ENCODE measurements around the gene SWT1.
A peak's percentile ranks its signal among the peaks of the same experiment; 100 is the strongest.
"Not testable (repeated sequence)": the region's sequence is repeated elsewhere in the genome, so short reads cannot be mapped to it uniquely, and the experiment has no call there.

Gene SWT1

GRCh38 chr1:185305419-185305818 lies 148.5 kb downstream of the SWT1 start:
- H3K9me3 Mint-ChIP-seq (ENCODE audit: low read depth), result no peaks in the 10 kb centered on the region
- peaks cover 15% of the 10 kb centered on the region for H3K36me3 Mint-ChIP-seq
- H3K27me3 Mint-ChIP-seq, result no peaks in the 10 kb centered on the region
- H3K4me1 Mint-ChIP-seq (ENCODE audit: low read depth), result peaks cover 4% of the 10 kb centered on the region
- no peak overlapping the region for H3K27ac Mint-ChIP-seq
- H3K4me3 Mint-ChIP-seq, result no peak overlapping the region

DNA sequence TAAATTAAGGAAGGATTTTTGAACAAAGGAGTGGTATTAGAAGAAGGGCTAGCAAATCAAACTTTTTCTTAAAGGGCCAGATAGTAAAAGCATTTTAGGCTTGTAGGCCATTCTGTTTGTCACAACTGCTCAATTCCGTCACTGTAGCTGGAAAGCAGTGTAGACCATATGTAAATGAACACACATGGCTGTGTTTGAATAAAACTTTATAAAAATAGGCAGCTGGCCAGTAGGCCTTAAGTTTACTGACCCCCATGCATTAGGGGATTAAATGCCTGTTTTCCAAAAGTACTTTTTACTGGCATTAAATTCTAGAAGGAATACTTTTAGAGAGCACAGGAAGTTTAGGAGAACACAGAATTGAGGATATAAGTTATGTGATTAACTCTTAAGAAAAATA lies 151.2 kb downstream of the SWT1 start:
- H3K4me1 Mint-ChIP-seq (ENCODE audit: low read depth), result peaks cover 24% of the 10 kb centered on the region
- peaks cover 15% of the 10 kb centered on the region for H3K36me3 Mint-ChIP-seq
- H3K9me3 Mint-ChIP-seq (ENCODE audit: low read depth), result no peaks in the 10 kb centered on the region
- no peak overlapping the region for H3K4me3 Mint-ChIP-seq
- H3K27me3 Mint-ChIP-seq, result no peaks in the 10 kb centered on the region
- H3K27ac Mint-ChIP-seq, result no peak overlapping the region

DNA sequence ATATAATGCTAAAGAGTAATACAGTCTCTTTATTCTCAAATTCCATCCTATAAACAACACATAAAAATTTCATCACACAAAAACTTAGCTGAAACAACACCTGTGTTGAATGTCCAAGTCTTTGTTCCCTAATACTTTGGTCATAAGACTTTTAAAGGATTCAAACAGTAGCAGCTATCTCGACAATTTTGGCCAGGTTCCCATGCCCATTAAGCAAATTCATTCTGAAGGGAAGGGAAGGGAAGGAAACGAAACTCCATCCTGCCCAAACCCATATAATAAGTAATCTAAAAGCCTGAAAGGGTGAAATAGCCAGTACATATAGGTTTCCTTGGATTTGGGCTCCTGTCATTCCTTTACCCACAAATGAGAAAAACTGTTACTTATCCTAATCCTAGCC lies 152.6 kb downstream of the SWT1 start:
- H3K4me1 Mint-ChIP-seq (ENCODE audit: low read depth), result peaks cover 36% of the 10 kb centered on the region
- H3K36me3 Mint-ChIP-seq, result peaks cover 16% of the 10 kb centered on the region
- no peak overlapping the region for H3K27ac Mint-ChIP-seq
- no peaks in the 10 kb centered on the region for H3K27me3 Mint-ChIP-seq
- no peak overlapping the region for H3K4me3 Mint-ChIP-seq
- no peaks in the 10 kb centered on the region for H3K9me3 Mint-ChIP-seq (ENCODE audit: low read depth)

DNA sequence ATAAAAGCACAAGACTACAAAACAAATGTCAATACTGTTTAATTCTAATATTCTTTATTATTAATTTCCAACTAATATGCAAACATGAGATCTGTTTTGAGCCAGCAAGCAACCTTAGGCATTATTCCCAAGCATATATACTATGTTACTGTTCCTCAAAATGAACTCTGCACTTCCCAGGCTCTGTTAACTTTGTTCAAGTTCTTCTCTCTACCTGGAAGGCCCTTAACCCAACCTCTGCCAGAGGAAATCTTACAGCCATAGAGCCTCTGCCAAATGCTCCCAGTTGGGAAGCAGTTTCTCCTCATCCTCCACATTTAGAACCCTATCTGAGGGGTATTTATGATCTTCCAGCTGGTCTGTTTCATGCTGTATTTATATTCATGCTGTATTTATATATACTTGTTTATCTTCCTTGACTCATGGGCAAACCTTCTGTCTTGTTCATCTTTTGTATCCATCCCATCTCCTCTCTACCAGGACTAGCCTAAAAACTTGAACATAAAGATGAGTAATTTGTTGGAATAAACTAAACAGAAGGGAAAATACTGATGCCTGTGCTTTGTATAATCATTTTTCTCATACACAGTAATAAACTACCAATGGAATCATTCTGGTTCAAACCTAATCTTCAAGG lies 154.7 kb downstream of the SWT1 start:
- H3K36me3 Mint-ChIP-seq, result peaks cover 12% of the 10 kb centered on the region
- H3K27ac Mint-ChIP-seq, result no peak overlapping the region
- no peaks in the 10 kb centered on the region for H3K9me3 Mint-ChIP-seq (ENCODE audit: low read depth)
- H3K27me3 Mint-ChIP-seq, result no peaks in the 10 kb centered on the region
- peaks cover 48% of the 10 kb centered on the region for H3K4me1 Mint-ChIP-seq (ENCODE audit: low read depth)
- H3K4me3 Mint-ChIP-seq, result peak overlapping the region; percentile 99

DNA sequence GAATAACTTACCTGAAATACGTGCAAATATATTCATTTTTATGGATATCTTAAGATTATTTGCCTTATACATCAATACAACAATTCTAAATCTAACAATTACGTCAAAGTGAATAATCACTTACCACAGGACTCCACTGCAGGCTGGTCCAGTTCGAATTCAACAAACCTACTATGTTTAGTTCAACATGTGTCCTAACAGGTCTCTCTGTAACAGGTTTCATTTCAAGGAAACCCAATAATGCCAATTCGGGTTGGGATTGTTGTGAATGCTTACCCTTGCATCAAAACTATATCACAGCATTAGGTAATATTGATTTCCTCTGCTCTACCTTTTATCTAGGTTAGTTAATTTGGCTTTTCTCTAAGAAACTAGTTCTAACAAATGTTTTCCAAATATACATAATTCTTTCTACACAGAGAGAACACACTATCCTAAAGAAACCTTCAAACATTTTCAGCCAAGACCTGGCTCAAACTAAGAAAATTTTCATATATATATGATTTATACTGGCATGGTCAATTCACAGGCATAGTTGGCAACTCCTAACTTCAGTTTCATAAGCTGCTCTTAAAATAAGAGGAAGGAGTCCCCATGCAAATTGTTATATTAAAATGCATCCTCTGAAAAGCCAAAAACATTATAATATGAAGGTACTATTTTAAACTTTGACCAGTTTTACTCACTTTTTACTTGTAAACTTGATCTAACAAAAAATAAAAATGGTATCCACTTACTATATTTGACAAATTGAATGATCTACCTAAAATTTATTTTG lies 155.6 kb downstream of the SWT1 start:
- no peaks in the 10 kb centered on the region for H3K9me3 Mint-ChIP-seq (ENCODE audit: low read depth)
- peaks cover 9% of the 10 kb centered on the region for H3K36me3 Mint-ChIP-seq
- peaks cover 50% of the 10 kb centered on the region for H3K4me1 Mint-ChIP-seq (ENCODE audit: low read depth)
- no peaks in the 10 kb centered on the region for H3K27me3 Mint-ChIP-seq
- H3K27ac Mint-ChIP-seq, result no peak overlapping the region
- peak overlapping the region; percentile 99 for H3K4me3 Mint-ChIP-seq

- peaks cover 61% of the 10 kb centered on the region for H3K4me1 Mint-ChIP-seq (ENCODE audit: low read depth)
- H3K9me3 Mint-ChIP-seq (ENCODE audit: low read depth), result no peaks in the 10 kb centered on the region
- H3K27ac Mint-ChIP-seq, result peak overlapping the region; percentile 76
- no peaks in the 10 kb centered on the region for H3K27me3 Mint-ChIP-seq
- peak overlapping the region; percentile 99 for H3K4me3 Mint-ChIP-seq
- H3K36me3 Mint-ChIP-seq, result peaks cover 9% of the 10 kb centered on the region
Observed at GRCh38 chr1:185314411-185314810, 157.4 kb downstream of the SWT1 start.

GRCh38 chr1:185315445-185316071 lies 158.6 kb downstream of the SWT1 start:
- peaks cover 9% of the 10 kb centered on the region for H3K36me3 Mint-ChIP-seq
- peak overlapping the region; percentile 99 for H3K4me3 Mint-ChIP-seq
- no peaks in the 10 kb centered on the region for H3K27me3 Mint-ChIP-seq
- peaks cover 61% of the 10 kb centered on the region for H3K4me1 Mint-ChIP-seq (ENCODE audit: low read depth)
- H3K9me3 Mint-ChIP-seq (ENCODE audit: low read depth), result no peaks in the 10 kb centered on the region
- H3K27ac Mint-ChIP-seq, result peak overlapping the region; percentile 97

DNA sequence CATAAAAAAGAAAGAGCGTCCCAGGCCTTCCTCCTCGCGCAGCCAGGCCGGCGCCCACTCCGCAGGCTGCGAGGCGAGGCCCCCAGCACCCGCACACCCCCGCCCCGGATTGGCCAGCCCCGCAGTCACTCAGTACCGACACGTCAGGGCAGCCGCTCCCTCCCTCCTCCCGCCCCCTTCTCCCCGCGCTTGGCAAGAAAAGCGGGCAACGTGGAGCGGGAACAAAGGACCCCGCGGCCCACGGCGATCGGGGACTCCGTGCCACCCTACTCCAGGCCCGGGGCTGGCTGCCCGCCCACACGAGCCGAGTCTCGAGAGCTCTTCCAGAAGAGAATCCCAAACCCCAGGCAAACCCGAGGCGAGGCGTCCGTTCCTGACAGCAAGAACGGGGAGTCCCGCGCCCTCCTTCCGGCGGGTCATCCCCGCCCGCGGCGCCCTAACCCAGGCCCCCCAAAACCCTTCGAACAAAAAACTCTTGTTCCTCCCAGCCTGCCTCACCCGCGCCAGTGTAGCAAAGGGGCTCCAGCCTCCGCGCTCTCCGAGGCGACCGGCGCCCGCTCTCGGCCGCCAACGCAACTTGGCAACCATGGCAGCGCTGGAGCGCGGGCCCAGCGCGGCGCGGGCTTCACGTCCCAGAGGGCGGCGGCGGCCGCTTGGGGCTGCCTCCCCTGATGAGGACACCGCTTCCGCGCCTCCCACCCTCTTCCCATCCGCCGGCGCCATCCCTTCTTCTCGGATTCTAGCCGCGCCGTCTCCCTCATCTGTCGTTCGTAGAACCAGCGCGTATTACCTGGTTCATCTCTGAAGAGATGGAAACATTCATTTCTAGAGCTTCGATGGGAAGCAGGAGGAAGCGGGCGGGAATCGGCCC lies 159.4 kb downstream of the SWT1 start:
- Mint-ChIP-seq H3K9me3 (ENCODE audit: low read depth) (no peaks in the 10 kb centered on the region), H3K27ac (peak overlapping the region; percentile 97), H3K4me1 (ENCODE audit: low read depth) (peaks cover 55% of the 10 kb centered on the region), H3K4me3 (peak overlapping the region; percentile 99), H3K36me3 (peaks cover 9% of the 10 kb centered on the region), H3K27me3 (no peaks in the 10 kb centered on the region)

DNA sequence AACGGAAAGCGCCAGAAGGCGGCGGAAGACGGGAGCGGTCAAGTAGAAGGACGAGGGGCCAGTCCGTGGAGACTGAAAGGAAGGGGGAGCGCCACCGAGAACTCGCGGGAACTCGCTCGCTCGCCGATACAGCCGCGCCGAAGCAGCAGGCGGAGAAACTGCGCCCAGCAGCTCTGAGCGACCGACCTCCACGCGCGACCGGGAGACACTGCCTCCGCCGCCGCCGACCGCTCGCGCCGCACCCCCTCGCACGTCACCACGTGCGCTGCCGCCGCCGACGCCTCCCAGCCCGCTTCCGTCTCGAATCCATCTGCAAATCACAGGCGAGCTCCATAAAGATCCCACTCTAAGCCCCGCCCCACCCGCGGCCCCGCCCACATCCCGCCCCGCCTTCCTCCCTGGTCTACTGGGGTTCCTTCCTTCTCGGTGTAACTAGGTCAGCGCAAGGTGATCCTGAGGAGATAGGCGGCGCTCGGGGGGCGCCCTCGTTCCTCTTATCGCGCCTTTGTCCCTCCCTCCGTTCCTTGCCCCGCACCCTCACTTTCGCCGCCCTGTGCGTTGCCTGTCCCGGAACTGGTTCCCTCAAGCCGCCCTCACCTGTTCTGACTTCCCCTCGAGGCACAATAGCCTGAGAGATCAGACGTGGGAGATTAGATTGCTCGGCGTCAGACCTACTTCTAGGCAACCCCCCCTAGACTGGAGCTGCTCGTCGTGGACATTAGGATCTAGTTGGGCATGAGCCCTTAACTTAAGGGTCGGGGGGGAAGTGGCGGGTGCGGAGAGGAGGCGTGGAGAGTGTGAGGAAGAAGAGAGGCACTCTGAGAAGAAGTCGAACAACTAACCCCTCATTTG lies 160.3 kb downstream of the SWT1 start, which contains the start of gene IVNS1ABP:
Gene IVNS1ABP (minus strand): TSS at position 210 of the 852 bp plus-strand sequence. CDS start 7,750 bp downstream, outside the sequence.
- H3K4me3 Mint-ChIP-seq, result peak within 1 kb of the TSS; percentile 99
- H3K9me3 Mint-ChIP-seq (ENCODE audit: low read depth), result no peaks in the 10 kb centered on the region
- no peaks in the 10 kb centered on the region for H3K27me3 Mint-ChIP-seq
- peak within 1 kb of the TSS; percentile 97 for H3K27ac Mint-ChIP-seq
- peaks cover 48% of the 10 kb centered on the region for H3K4me1 Mint-ChIP-seq (ENCODE audit: low read depth)
- H3K36me3 Mint-ChIP-seq, result peaks cover 7% of the 10 kb centered on the region

DNA sequence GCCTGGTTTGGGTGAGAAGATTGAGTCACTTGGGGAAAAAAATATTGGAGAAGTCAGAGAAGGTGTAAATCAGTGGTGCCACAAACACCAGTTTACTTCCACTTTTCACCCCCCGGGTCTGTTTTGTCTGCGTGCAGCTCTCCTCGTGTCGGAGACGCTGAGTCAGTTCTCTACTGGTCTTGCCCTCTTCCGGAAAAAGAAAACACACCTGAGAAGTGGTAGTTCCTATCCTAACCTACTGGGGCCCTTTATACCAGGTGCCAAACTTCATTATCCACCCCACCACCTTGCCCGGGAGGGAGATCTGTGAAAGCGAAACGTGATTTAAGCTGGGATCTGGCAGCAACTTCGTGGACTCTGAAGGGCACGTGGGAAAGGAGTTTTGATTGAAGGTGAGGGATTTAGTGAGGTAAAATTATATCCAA lies 160.9 kb downstream of the SWT1 start:
- Mint-ChIP-seq H3K4me3 (peak overlapping the region; percentile 99), H3K27me3 (no peaks in the 10 kb centered on the region), H3K9me3 (ENCODE audit: low read depth) (no peaks in the 10 kb centered on the region), H3K36me3 (peaks cover 7% of the 10 kb centered on the region), H3K4me1 (ENCODE audit: low read depth) (peaks cover 41% of the 10 kb centered on the region), H3K27ac (peak overlapping the region; percentile 97)

DNA sequence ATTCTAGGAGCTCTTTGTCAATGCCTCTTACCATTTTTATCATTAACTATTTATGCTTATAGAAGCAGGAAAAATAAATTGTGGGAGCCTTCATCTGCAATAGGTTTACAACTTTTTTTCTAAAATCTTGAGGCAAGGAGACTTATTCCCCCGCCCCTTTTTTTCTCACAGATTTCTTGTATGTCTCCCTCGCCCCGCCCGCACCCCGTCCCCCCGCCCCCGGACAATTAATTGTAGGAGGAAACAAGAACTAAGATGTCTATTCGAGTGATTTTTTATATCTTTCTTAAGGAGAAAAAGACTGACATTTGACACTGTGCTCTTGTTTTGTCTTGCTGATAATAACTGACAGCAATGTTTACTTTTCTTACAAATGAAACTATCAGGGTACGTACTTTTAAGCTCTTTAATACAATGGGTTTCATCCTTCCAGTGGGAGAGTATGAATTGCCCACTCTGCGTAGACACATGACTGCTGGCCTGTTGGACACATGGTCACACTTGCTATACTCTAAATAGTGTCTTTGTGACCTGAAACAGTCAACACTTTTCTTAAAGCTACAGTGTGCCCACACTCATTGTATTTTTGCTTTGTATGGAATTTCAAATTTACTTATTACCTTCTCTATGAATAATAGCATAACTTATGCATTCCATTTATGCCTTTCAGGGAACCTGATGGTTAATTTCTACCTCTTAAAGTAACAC lies 161.6 kb downstream of the SWT1 start:
- peak overlapping the region; percentile 99 for H3K4me3 Mint-ChIP-seq
- peaks cover 7% of the 10 kb centered on the region for H3K36me3 Mint-ChIP-seq
- peak overlapping the region; percentile 97 for H3K27ac Mint-ChIP-seq
- peaks cover 34% of the 10 kb centered on the region for H3K4me1 Mint-ChIP-seq (ENCODE audit: low read depth)
- no peaks in the 10 kb centered on the region for H3K27me3 Mint-ChIP-seq
- H3K9me3 Mint-ChIP-seq (ENCODE audit: low read depth), result no peaks in the 10 kb centered on the region

- H3K27me3 Mint-ChIP-seq, result no peaks in the 10 kb centered on the region
- peaks cover 6% of the 10 kb centered on the region for H3K36me3 Mint-ChIP-seq
- H3K4me3 Mint-ChIP-seq, result no peak overlapping the region
- H3K4me1 Mint-ChIP-seq (ENCODE audit: low read depth), result peaks cover 29% of the 10 kb centered on the region
- no peaks in the 10 kb centered on the region for H3K9me3 Mint-ChIP-seq (ENCODE audit: low read depth)
- H3K27ac Mint-ChIP-seq, result peak overlapping the region; percentile 58
Observed at GRCh38 chr1:185319139-185319475, 162.1 kb downstream of the SWT1 start.

GRCh38 chr1:185321104-185321503 lies 164.1 kb downstream of the SWT1 start:
- H3K4me3 Mint-ChIP-seq, result not testable (repeated sequence)

More at GRCh38 chr1:185321104-185321503, 164.1 kb downstream of the SWT1 start:
- H3K4me1 Mint-ChIP-seq (ENCODE audit: low read depth), result peaks cover 13% of the 10 kb centered on the region
- not testable (repeated sequence) for H3K9me3 Mint-ChIP-seq (ENCODE audit: low read depth); H3K27me3 Mint-ChIP-seq; H3K36me3 Mint-ChIP-seq; H3K27ac Mint-ChIP-seq
